ENCODE measurements around the gene NOX3. TPM values are rescaled to one million over a fixed set of nuclear protein-coding genes. Genes with fewer than 3 reads are reported as not detected.
"Not testable (repeated sequence)": the region's sequence is repeated elsewhere in the genome, so short reads cannot be mapped to it uniquely, and the experiment has no call there.

The NOX3 gene
- polyA plus RNA-seq, 1 donor from 2014 or later: 0.11 TPM

GRCh38 chr6:155493026-155493693 is 37.5 kb upstream of the NOX3 start:
- Histone ChIP-seq H3F3A (ENCODE audit: insufficient read depth, low read length, poor library complexity, severe bottlenecking) (no peaks in the 10 kb centered on the region), H4K20me1 (ENCODE audit: insufficient read depth) (no peaks in the 10 kb centered on the region), H3K36me3 (ENCODE audit: insufficient read depth, low read length) (no peaks in the 10 kb centered on the region), H3K9ac (ENCODE audit: low read length) (no peak overlapping the region), H3K4me2 (ENCODE audit: low read length) (no peak overlapping the region), H3K27me3 (ENCODE audit: insufficient read depth, low read depth, low read length) (no peaks in the 10 kb centered on the region), H3K9me3 (ENCODE audit: low read length) (no peaks in the 10 kb centered on the region), H2AFZ (ENCODE audit: low read depth, low read length) (no peak overlapping the region), H3K4me3 (ENCODE audit: low read length) (no peak overlapping the region), H3K9me2 (ENCODE audit: insufficient read depth, low read length) (no peaks in the 10 kb centered on the region), H3K79me2 (replicated peaks; ENCODE audit: insufficient read depth, low read length) (no peaks in the 10 kb centered on the region), H3K27ac (ENCODE audit: low read length) (no peak overlapping the region)
- TF ChIP-seq EZH2 (IDR thresholded peaks at IDR 0.05; ENCODE audit: borderline replicate concordance, insufficient read depth, low read length, poor library complexity, severe bottlenecking): no peak
- TF ChIP-seq RAD21 (conservative IDR thresholded peaks at IDR 0.05): no peak
- TF ChIP-seq CTCF (IDR thresholded peaks at IDR 0.05; ENCODE audit: poor library complexity, severe bottlenecking): no peak

GRCh38 chr6:155492061-155492735 is 36.6 kb upstream of the NOX3 start:
- no peaks in the 10 kb centered on the region for H3K9me3 ChIP-seq (ENCODE audit: low read length)
- H3K9me2 ChIP-seq (ENCODE audit: insufficient read depth, low read length): no peaks in the 10 kb centered on the region
- H4K20me1 ChIP-seq (ENCODE audit: insufficient read depth): no peaks in the 10 kb centered on the region
- H3K36me3 ChIP-seq (ENCODE audit: insufficient read depth, low read length): no peaks in the 10 kb centered on the region
- H3K27me3 ChIP-seq (ENCODE audit: insufficient read depth, low read depth, low read length): no peaks in the 10 kb centered on the region
- no peak overlapping the region for H3K27ac ChIP-seq (ENCODE audit: low read length)
- TF ChIP-seq SMC3 (conservative IDR thresholded peaks at IDR 0.05; ENCODE audit: poor library complexity) (no peak), RAD21 (conservative IDR thresholded peaks at IDR 0.05) (no peak)
- no peak overlapping the region for H2AFZ ChIP-seq (ENCODE audit: low read depth, low read length)
- H3K4me3 ChIP-seq (ENCODE audit: low read length): no peak overlapping the region
- H3K9ac ChIP-seq (ENCODE audit: low read length): no peak overlapping the region
- H3F3A ChIP-seq (ENCODE audit: insufficient read depth, low read length, poor library complexity, severe bottlenecking): no peaks in the 10 kb centered on the region
- H3K4me2 ChIP-seq (ENCODE audit: low read length): no peak overlapping the region
- H3K79me2 ChIP-seq (replicated peaks; ENCODE audit: insufficient read depth, low read length): no peaks in the 10 kb centered on the region

DNA sequence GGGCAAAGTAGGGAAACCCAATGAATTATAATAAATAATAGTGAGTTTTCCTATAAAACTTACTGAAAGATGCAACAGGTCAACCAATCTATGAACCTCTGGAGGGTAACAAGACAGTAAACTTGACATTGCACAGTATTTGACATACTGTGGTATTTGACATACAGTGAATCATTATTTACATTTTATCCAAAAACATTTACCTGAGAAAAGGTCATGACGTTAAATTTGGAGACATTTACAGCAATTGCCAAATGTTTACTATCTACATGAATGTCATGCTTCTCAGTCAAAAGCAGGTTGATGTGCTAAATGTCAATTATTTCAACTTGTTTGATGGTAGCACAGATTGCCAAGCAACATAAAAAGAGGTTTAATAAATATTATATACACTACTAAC is 35.8 kb upstream of the NOX3 start:
- no peak overlapping the region for H3K4me3 ChIP-seq (ENCODE audit: low read length)
- no peak overlapping the region for H3K9ac ChIP-seq (ENCODE audit: low read length)
- H3K36me3 ChIP-seq (ENCODE audit: insufficient read depth, low read length): no peaks in the 10 kb centered on the region
- H3K27ac ChIP-seq (ENCODE audit: low read length): no peak overlapping the region
- no peaks in the 10 kb centered on the region for H3K9me3 ChIP-seq (ENCODE audit: low read length)
- TF ChIP-seq TAF1 (IDR thresholded peaks at IDR 0.05; ENCODE audit: low read depth) (no peak), RAD21 (conservative IDR thresholded peaks at IDR 0.05) (no peak), EP300 (conservative IDR thresholded peaks at IDR 0.05; ENCODE audit: poor library complexity, severe bottlenecking) (no peak), POLR2AphosphoS5 (IDR thresholded peaks at IDR 0.05) (no peak), SMC3 (conservative IDR thresholded peaks at IDR 0.05; ENCODE audit: poor library complexity) (no peak), MXI1 (conservative IDR thresholded peaks at IDR 0.05; ENCODE audit: poor library complexity, severe bottlenecking) (no peak), EZH2 (IDR thresholded peaks at IDR 0.05; ENCODE audit: borderline replicate concordance, insufficient read depth, low read length, poor library complexity, severe bottlenecking) (no peak), CTCF (IDR thresholded peaks at IDR 0.05; ENCODE audit: poor library complexity, severe bottlenecking) (no peak)
- TF ChIP-seq, protein P1, sequence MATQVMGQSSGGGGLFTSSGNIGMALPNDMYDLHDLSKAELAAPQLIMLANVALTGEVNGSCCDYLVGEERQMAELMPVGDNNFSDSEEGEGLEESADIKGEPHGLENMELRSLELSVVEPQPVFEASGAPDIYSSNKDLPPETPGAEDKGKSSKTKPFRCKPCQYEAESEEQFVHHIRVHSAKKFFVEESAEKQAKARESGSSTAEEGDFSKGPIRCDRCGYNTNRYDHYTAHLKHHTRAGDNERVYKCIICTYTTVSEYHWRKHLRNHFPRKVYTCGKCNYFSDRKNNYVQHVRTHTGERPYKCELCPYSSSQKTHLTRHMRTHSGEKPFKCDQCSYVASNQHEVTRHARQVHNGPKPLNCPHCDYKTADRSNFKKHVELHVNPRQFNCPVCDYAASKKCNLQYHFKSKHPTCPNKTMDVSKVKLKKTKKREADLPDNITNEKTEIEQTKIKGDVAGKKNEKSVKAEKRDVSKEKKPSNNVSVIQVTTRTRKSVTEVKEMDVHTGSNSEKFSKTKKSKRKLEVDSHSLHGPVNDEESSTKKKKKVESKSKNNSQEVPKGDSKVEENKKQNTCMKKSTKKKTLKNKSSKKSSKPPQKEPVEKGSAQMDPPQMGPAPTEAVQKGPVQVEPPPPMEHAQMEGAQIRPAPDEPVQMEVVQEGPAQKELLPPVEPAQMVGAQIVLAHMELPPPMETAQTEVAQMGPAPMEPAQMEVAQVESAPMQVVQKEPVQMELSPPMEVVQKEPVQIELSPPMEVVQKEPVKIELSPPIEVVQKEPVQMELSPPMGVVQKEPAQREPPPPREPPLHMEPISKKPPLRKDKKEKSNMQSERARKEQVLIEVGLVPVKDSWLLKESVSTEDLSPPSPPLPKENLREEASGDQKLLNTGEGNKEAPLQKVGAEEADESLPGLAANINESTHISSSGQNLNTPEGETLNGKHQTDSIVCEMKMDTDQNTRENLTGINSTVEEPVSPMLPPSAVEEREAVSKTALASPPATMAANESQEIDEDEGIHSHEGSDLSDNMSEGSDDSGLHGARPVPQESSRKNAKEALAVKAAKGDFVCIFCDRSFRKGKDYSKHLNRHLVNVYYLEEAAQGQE (IDR thresholded peaks at IDR 0.05; ENCODE audit: borderline replicate concordance): no peak
- H2AFZ ChIP-seq (ENCODE audit: low read depth, low read length): no peak overlapping the region
- H3K79me2 ChIP-seq (replicated peaks; ENCODE audit: insufficient read depth, low read length): no peaks in the 10 kb centered on the region
- H3K27me3 ChIP-seq (ENCODE audit: insufficient read depth, low read depth, low read length): no peaks in the 10 kb centered on the region
- no peaks in the 10 kb centered on the region for H4K20me1 ChIP-seq (ENCODE audit: insufficient read depth)
- no peaks in the 10 kb centered on the region for H3F3A ChIP-seq (ENCODE audit: insufficient read depth, low read length, poor library complexity, severe bottlenecking)
- H3K4me2 ChIP-seq (ENCODE audit: low read length): no peak overlapping the region
- no peaks in the 10 kb centered on the region for H3K9me2 ChIP-seq (ENCODE audit: insufficient read depth, low read length)

- H3K9me3 ChIP-seq (ENCODE audit: low read length): not testable (repeated sequence)
These were observed 32.6 kb upstream of the NOX3 start for GRCh38 chr6:155488197-155488596.

More at GRCh38 chr6:155488197-155488596, 32.6 kb upstream of the NOX3 start:
- not testable (repeated sequence) for H3F3A ChIP-seq (ENCODE audit: insufficient read depth, low read length, poor library complexity, severe bottlenecking); H2AFZ ChIP-seq (ENCODE audit: low read depth, low read length); H3K9ac ChIP-seq (ENCODE audit: low read length); H3K4me3 ChIP-seq (ENCODE audit: low read length); H3K27ac ChIP-seq (ENCODE audit: low read length); H3K79me2 ChIP-seq (replicated peaks; ENCODE audit: insufficient read depth, low read length); H3K9me2 ChIP-seq (ENCODE audit: insufficient read depth, low read length); H3K4me2 ChIP-seq (ENCODE audit: low read length); H3K36me3 ChIP-seq (ENCODE audit: insufficient read depth, low read length); H3K27me3 ChIP-seq (ENCODE audit: insufficient read depth, low read depth, low read length); H4K20me1 ChIP-seq (ENCODE audit: insufficient read depth)

Measured in neural cell (in vitro differentiated cells).